SK-N-MC (cell line): ENCODE data around the gene NLRX1.
"Not testable (repeated sequence)": the region's sequence is repeated elsewhere in the genome, so short reads cannot be mapped to it uniquely, and the experiment has no call there.

ENCODE experiments used
- DNase-seq: peaks from one replicate; pipeline ENCODE4 v3.0.0-alpha.2; 2011; ENCODE audit warnings: low read depth, low spot score
- H3K27ac ChIP-seq: fragments of 200-600 bp; sonication (generic); 2 replicates; pipeline ENCODE4 v1.5.1; 2016; ENCODE audit warnings: mixed run types
- H3K36me3 ChIP-seq: fragments of 200-600 bp; sonication (generic); 2 replicates; pipeline ENCODE4 v1.6.1; 2017; ENCODE audit warnings: antibody characterized with exemption, low read length, mixed read lengths; ENCODE audit not compliant: insufficient read depth
- H3K4me3 ChIP-seq: fragments of 200-600 bp; sonication (generic); 2 replicates; pipeline ENCODE4 v1.5.1; 2016
- H3K9ac ChIP-seq: fragments of 200-600 bp; sonication (generic); 2 replicates; pipeline ENCODE4 v1.8.0; 2017; ENCODE audit warnings: mixed run types, mixed read lengths; ENCODE audit not compliant: insufficient read length
- H3K9me3 ChIP-seq: fragments of 200-600 bp; sonication (generic); 2 replicates; pipeline ENCODE4 v1.6.1; 2017; ENCODE audit warnings: low read depth, mild to moderate bottlenecking, antibody characterized with exemption, low read length, moderate library complexity, mixed read lengths
- EZH2 ChIP-seq: fragments of 200-600 bp; sonication (generic); IDR thresholded peaks from one replicate; pipeline ENCODE4 v1.6.1; 2017; ENCODE audit warnings: antibody characterized with exemption
- FOXP2 ChIP-seq: optimal IDR thresholded peaks from 2 replicates; pipeline ENCODE3; 2011; ENCODE audit warnings: mild to moderate bottlenecking, moderate library complexity; ENCODE audit not compliant: insufficient read depth; ENCODE audit errors: extremely low read length, control extremely low read depth
- POLR2AphosphoS5 ChIP-seq: IDR thresholded peaks from 2 replicates; pipeline ENCODE4 v1.6.1; 2012; ENCODE audit warnings: mild to moderate bottlenecking, low read depth, low read length, borderline replicate concordance

NLRX1 gene

GRCh38 chr11:119185981-119186634, 17.6 kb downstream of the NLRX1 start:
- Histone ChIP-seq H3K36me3 (no peaks in the 10 kb centered on the region), H3K4me3 (no peak overlapping the region), H3K9me3 (no peaks in the 10 kb centered on the region), H3K9ac (no peak overlapping the region), H3K27ac (no peak overlapping the region)
- TF ChIP-seq EZH2 (no peak), FOXP2 (no peak), POLR2AphosphoS5 (no peak)
- no peak for DNase-seq

- Histone ChIP-seq H3K27ac (no peak overlapping the region), H3K9me3 (no peaks in the 10 kb centered on the region), H3K9ac (no peak overlapping the region), H3K4me3 (no peak overlapping the region), H3K36me3 (no peaks in the 10 kb centered on the region)
- TF ChIP-seq FOXP2, result no peak
- TF ChIP-seq EZH2, result no peak
- no peak for TF ChIP-seq POLR2AphosphoS5
- DNase-seq, result no peak
Measured at GRCh38 chr11:119187123-119187892, 18.8 kb downstream of the NLRX1 start.

GRCh38 chr11:119188067-119188466, 19.5 kb downstream of the NLRX1 start:
- Histone ChIP-seq H3K4me3 (no peak overlapping the region), H3K36me3 (no peaks in the 10 kb centered on the region), H3K9me3 (no peaks in the 10 kb centered on the region), H3K9ac (no peak overlapping the region), H3K27ac (no peak overlapping the region)
- DNase-seq, result no peak
- TF ChIP-seq FOXP2 (no peak), POLR2AphosphoS5 (no peak), EZH2 (no peak)

- TF ChIP-seq FOXP2 (no peak), POLR2AphosphoS5 (no peak)
- Histone ChIP-seq H3K9me3 (no peaks in the 10 kb centered on the region), H3K4me3 (no peak overlapping the region), H3K27ac (no peak overlapping the region), H3K36me3 (no peaks in the 10 kb centered on the region), H3K9ac (no peak overlapping the region)
- no peak for DNase-seq
Measured at GRCh38 chr11:119188887-119189286, 20.4 kb downstream of the NLRX1 start.

GRCh38 chr11:119189393-119189792, 20.9 kb downstream of the NLRX1 start:
- H3K9ac ChIP-seq, result no peak overlapping the region
- no peaks in the 10 kb centered on the region for H3K36me3 ChIP-seq
- no peak for DNase-seq
- TF ChIP-seq FOXP2, result no peak
- TF ChIP-seq EZH2, result no peak
- no peak for TF ChIP-seq POLR2AphosphoS5
- no peaks in the 10 kb centered on the region for H3K9me3 ChIP-seq
- H3K27ac ChIP-seq, result no peak overlapping the region
- no peak overlapping the region for H3K4me3 ChIP-seq

GRCh38 chr11:119190531-119190930, 22.0 kb downstream of the NLRX1 start:
- DNase-seq, result no peak
- H3K9ac ChIP-seq, result no peak overlapping the region

GRCh38 chr11:119191265-119191664, 22.7 kb downstream of the NLRX1 start:
- H3K36me3 ChIP-seq, H3K4me3 ChIP-seq, H3K9ac ChIP-seq, H3K27ac ChIP-seq, H3K9me3 ChIP-seq, DNase-seq: not testable (repeated sequence)

More at GRCh38 chr11:119190531-119190930, 22.0 kb downstream of the NLRX1 start:
- Histone ChIP-seq H3K4me3 (no peak overlapping the region), H3K27ac (no peak overlapping the region), H3K36me3 (no peaks in the 10 kb centered on the region), H3K9me3 (no peaks in the 10 kb centered on the region)
- TF ChIP-seq FOXP2 (no peak), POLR2AphosphoS5 (no peak), EZH2 (no peak)

GRCh38 chr11:119192111-119192510, 23.6 kb downstream of the NLRX1 start:
- Histone ChIP-seq H3K36me3 (no peaks in the 10 kb centered on the region), H3K9me3 (no peaks in the 10 kb centered on the region), H3K4me3 (no peak overlapping the region), H3K9ac (no peak overlapping the region), H3K27ac (no peak overlapping the region)
- no peak for DNase-seq
- no peak for TF ChIP-seq EZH2
- TF ChIP-seq POLR2AphosphoS5, result no peak
- TF ChIP-seq FOXP2, result no peak
